GM21528 (cell line): ENCODE measurements around the gene USP4.
"Not testable (repeated sequence)": the region's sequence is repeated elsewhere in the genome, so short reads cannot be mapped to it uniquely, and the experiment has no call there.

ENCODE experiments used
- ATAC-seq: cut with Tn5 transposase; IDR thresholded peaks from one replicate; pipeline ENCODE4 v1.9.1; 2021; ENCODE audit warnings: mild to moderate bottlenecking, moderate library complexity; ENCODE audit not compliant: unreplicated experiment, low FRiP score

USP4 gene

DNA sequence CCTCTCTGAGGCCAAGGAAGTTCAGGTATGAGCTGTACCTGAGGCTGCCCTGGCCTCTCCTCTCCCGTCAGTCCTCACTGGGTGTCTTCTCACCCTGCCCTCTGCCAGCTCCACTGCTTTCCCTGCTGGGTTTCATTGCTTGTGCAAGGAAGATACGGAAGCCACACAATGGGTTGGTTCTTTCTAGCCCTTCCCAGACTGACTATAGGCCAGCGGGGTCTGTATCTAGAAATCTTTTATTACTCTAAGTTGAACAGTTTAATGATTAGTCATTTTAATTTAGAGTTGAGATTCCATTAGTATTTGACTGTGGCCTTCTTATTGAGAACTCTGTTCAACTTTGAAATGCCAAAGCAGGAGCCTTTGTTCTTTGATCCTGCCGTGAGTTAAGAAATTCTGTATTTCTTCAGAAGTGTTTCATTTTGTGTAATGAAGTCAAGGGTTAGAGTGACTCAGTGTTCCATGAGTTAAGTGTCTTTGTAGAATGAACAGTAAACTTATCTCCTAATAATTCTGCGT is 79.0 kb downstream of the USP4 start:
- no peak for ATAC-seq

- no peak for ATAC-seq
Observed at GRCh38 chr3:49257187-49257586, 82.7 kb downstream of the USP4 start.

- no peak for ATAC-seq
Observed at GRCh38 chr3:49255718-49256511, 83.9 kb downstream of the USP4 start.

DNA sequence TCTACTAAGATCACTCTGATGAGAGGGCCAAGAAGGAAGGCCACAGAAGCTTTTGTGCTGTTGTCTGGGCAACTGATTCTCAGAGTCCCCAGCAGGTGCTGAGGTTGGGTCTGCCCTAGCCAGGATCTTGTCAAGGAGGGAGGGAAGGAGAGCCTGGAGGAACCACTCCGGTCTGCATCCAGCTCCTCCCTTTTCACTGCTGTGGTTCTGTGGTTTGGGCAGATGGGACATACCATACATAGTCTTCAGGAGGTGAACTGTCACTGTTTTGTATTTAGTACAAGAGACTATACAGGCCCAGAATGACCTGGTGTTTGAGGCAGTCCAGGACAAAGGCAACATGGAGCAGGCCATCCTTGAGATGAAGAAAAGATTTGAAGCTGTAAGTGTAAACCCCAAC is 84.7 kb downstream of the USP4 start:
- ATAC-seq: no peak

DNA sequence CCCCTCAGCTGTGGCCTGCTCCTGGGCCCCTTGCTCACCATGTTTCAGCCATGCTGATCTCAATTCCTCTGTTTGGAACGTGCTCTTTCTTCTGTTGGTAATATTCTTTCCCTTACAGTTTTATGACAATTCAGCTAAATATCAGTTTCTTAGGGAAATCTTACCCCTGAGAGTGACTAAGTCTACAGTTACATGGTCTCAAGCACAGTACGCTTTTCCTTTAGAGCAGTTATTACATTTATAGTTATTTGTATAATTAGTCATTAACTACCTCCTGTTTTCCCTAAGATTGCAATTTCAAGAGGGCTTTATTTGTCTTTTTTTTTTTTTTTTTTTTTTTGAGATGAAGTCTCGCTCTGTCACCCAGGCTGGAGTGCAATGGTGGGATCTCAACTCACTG is 86.3 kb downstream of the USP4 start:
- no peak for ATAC-seq

GRCh38 chr3:49248840-49249227 is 91.0 kb downstream of the USP4 start:
- no peak for ATAC-seq

DNA sequence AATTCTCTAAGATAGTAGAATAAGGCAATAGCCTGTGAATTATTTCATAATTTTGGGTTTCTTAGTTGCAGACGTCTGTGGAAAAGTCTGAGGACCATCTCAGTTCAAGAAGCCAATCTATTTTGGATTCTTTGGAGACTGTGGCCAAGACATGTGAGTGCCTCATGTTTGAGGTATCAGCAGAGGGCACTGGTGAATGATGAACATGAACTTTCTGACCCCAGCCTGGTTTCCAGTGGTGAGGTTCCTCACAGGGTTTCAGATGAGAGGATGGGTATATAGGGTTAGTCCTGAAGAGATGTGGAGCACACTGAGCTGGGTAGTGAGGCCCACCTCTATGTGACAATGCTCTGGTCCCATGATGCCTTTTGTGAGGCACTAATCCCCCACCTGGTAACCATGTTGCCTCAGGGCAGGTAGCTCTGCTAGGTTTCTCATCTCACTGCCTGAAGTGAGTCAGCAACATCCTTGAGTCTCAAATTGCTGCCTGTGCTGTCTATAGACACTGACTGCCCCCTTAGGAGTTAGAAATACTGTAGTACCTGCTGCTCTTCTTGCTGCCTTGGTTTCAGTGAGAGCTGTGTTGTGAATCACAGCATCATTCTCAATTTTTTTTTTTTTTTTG is 95.2 kb downstream of the USP4 start:
- ATAC-seq: no peak

- ATAC-seq: not testable (repeated sequence)
Observed at GRCh38 chr3:49240091-49240490, 99.8 kb downstream of the USP4 start.

GRCh38 chr3:49238274-49239127 is 101.4 kb downstream of the USP4 start:
- no peak for ATAC-seq

GRCh38 chr3:49237344-49237743 is 102.5 kb downstream of the USP4 start:
- no peak for ATAC-seq

GRCh38 chr3:49236226-49236625 is 103.6 kb downstream of the USP4 start:
- no peak for ATAC-seq

DNA sequence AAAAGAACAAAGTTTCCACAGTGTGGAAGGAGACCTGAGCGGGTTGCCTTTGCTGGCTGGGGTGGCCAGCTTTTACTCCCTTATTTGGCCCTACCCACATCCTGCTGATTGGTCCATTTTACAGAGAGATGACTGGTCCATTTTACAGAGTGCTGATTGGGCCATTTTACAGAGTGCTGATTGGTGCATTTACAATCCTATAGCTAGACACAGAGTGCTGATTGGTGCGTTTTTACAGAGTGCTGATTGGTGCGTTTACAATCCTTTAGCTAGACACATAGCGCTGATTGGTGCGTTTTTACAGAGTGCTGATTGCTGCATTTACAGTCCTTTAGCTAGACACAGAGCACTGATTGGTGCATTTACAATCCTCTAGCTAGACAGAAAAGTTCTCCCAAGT is 111.0 kb downstream of the USP4 start:
- not testable (repeated sequence) for ATAC-seq
